Endodermal cell (in vitro differentiated cells): ENCODE results near the gene RUNX2. TPM values are rescaled to one million over a fixed set of nuclear protein-coding genes. Genes with fewer than 3 reads are reported as not detected.

Source experiments
- DNase-seq: peaks from one replicate; pipeline ENCODE4 v3.0.0-alpha.2; 2017
- H3K27ac ChIP-seq: 2 replicates; pipeline ENCODE4 v1.5.1; 2013; ENCODE audit warnings: mild to moderate bottlenecking, low read depth, low read length, moderate library complexity
- H3K27me3 ChIP-seq: 2 replicates; pipeline ENCODE4 v1.6.1; 2013; ENCODE audit warnings: mild to moderate bottlenecking, low read length, moderate library complexity; ENCODE audit not compliant: insufficient read depth, control insufficient read depth, poor library complexity, severe bottlenecking
- H3K36me3 ChIP-seq: 2 replicates; pipeline ENCODE4 v1.7.0; 2013; ENCODE audit warnings: mild to moderate bottlenecking, low read length, moderate library complexity; ENCODE audit not compliant: control insufficient read depth, insufficient read depth
- H3K4me1 ChIP-seq: one replicate; pipeline ENCODE4 v1.7.0; 2013; ENCODE audit warnings: low read length; ENCODE audit not compliant: control insufficient read depth, insufficient read depth
- H3K4me3 ChIP-seq: 2 replicates; pipeline ENCODE4 v1.5.1; 2013; ENCODE audit warnings: mild to moderate bottlenecking, low read length, moderate library complexity
- H3K9ac ChIP-seq: 2 replicates; pipeline ENCODE4 v1.6.1; 2013; ENCODE audit warnings: mild to moderate bottlenecking, low read length, moderate library complexity; ENCODE audit not compliant: poor library complexity, severe bottlenecking; ENCODE audit errors: extremely low read depth
- H3K9me3 ChIP-seq: 2 replicates; pipeline ENCODE4 v1.6.1; 2013; ENCODE audit warnings: mild to moderate bottlenecking, low read length, moderate library complexity; ENCODE audit not compliant: control insufficient read depth
- H3K27ac Mint-ChIP-seq: 2 replicates; pipeline ENCODE4 v1.8.0; 2020; ENCODE audit warnings: mixed read lengths
- H3K27me3 Mint-ChIP-seq: 2 replicates; pipeline ENCODE4 v1.8.0; 2021; ENCODE audit warnings: mild to moderate bottlenecking, mixed read lengths; ENCODE audit not compliant: insufficient read depth
- H3K36me3 Mint-ChIP-seq: 2 replicates; pipeline ENCODE4 v1.8.0; 2020; ENCODE audit warnings: low read depth, mixed read lengths
- H3K4me1 Mint-ChIP-seq: 2 replicates; pipeline ENCODE4 v1.8.0; 2020; ENCODE audit warnings: mixed read lengths
- H3K4me3 Mint-ChIP-seq: 2 replicates; pipeline ENCODE4 v1.8.0; 2020; ENCODE audit warnings: mild to moderate bottlenecking, moderate library complexity, mixed read lengths
- H3K9me3 Mint-ChIP-seq: 2 replicates; pipeline ENCODE4 v1.8.0; 2020; ENCODE audit warnings: mild to moderate bottlenecking, mixed read lengths
- CTCF ChIP-seq: fragments of 200-600 bp; sonication (generic); conservative IDR thresholded peaks from 2 replicates; pipeline ENCODE4 v1.5.0; 2021; ENCODE audit warnings: antibody characterized with exemption, mild to moderate bottlenecking
- WGBS, 2 experiments: methylation state at CpG; one replicate each; pipeline versions ENCODE4 v1.1.5 to v1.1.7; 2013; ENCODE audit warnings: missing lambda C conversion rate in 2 of 2, mixed read lengths in 1 of 2; ENCODE audit not compliant: insufficient coverage in 1 of 2, insufficient read length in 1 of 2; 5-methylcytosine and 5-hydroxymethylcytosine counted together
- total RNA-seq, 2 donors: library from RNA; stranded (reverse); fragmentation: NEBNext Ultra II Directional in 1 of 2; extraction: Animal tissue kit (Norgen Biotek cat#: 25700) in 1 of 2; gene quantifications; 2 replicates in 1 of 2; 3 replicates in 1 of 2; pipeline ENCODE4 v1.2.1, GENCODE V29; 2021

Gene RUNX2
- total RNA-seq, 2 donors from 2014 or later, result 0.18 to 0.26 TPM

- no peak for DNase-seq
- no peak for TF ChIP-seq CTCF
Observed at GRCh38 chr6:45605971-45606370, 277.8 kb downstream of the RUNX2 start.

GRCh38 chr6:45606831-45607400 lies 278.8 kb downstream of the RUNX2 start:
- Mint-ChIP-seq H3K27ac (no peak overlapping the region), H3K4me1 (peaks cover 2% of the 10 kb centered on the region), H3K9me3 (no peaks in the 10 kb centered on the region), H3K4me3 (no peak overlapping the region), H3K36me3 (no peaks in the 10 kb centered on the region), H3K27me3 (no peaks in the 10 kb centered on the region)
- H3K4me3 ChIP-seq, result no peak overlapping the region
- no peak for DNase-seq
- 91% methylated on average over 6 of the region's 7 CpGs; no CpG with 5 or more reads in 1 of the 2 experiments for WGBS, 2 experiments
- H3K9me3 ChIP-seq, result no peaks in the 10 kb centered on the region
- no peak overlapping the region for H3K27ac ChIP-seq
- H3K36me3 ChIP-seq, result no peaks in the 10 kb centered on the region
- H3K4me1 ChIP-seq, result no peaks in the 10 kb centered on the region
- TF ChIP-seq CTCF, result no peak
- no peaks in the 10 kb centered on the region for H3K27me3 ChIP-seq
- H3K9ac ChIP-seq, result no peak overlapping the region

More at GRCh38 chr6:45605971-45606370, 277.8 kb downstream of the RUNX2 start:
- H3K27ac ChIP-seq, result no peak overlapping the region
- no peaks in the 10 kb centered on the region for H3K36me3 ChIP-seq
- H3K4me3 Mint-ChIP-seq, result no peak overlapping the region
- no peaks in the 10 kb centered on the region for H3K9me3 Mint-ChIP-seq
- no peak overlapping the region for H3K4me3 ChIP-seq
- no peaks in the 10 kb centered on the region for H3K36me3 Mint-ChIP-seq
- no peaks in the 10 kb centered on the region for H3K4me1 Mint-ChIP-seq
- H3K27ac Mint-ChIP-seq, result no peak overlapping the region
- no peaks in the 10 kb centered on the region for H3K9me3 ChIP-seq
- H3K9ac ChIP-seq, result no peak overlapping the region
- H3K4me1 ChIP-seq, result no peaks in the 10 kb centered on the region
- 96% methylated on average over 1 of the region's 1 CpG; no CpG with 5 or more reads in 1 of the 2 experiments for WGBS, 2 experiments
- H3K27me3 ChIP-seq, result no peaks in the 10 kb centered on the region
- no peaks in the 10 kb centered on the region for H3K27me3 Mint-ChIP-seq

GRCh38 chr6:45607798-45608197 lies 279.7 kb downstream of the RUNX2 start:
- H3K4me1 ChIP-seq, result no peaks in the 10 kb centered on the region
- no peaks in the 10 kb centered on the region for H3K27me3 ChIP-seq
- no peak overlapping the region for H3K4me3 Mint-ChIP-seq
- H3K4me3 ChIP-seq, result no peak overlapping the region
- H3K9me3 Mint-ChIP-seq, result no peaks in the 10 kb centered on the region
- DNase-seq, result no peak
- H3K9ac ChIP-seq, result no peak overlapping the region
- H3K36me3 Mint-ChIP-seq, result no peaks in the 10 kb centered on the region
- H3K9me3 ChIP-seq, result no peaks in the 10 kb centered on the region
- WGBS, 2 experiments, result 95% methylated on average over 3 to 4 of the region's 4 CpGs
- no peak for TF ChIP-seq CTCF
- H3K27ac Mint-ChIP-seq, result no peak overlapping the region
- H3K36me3 ChIP-seq, result no peaks in the 10 kb centered on the region
- no peaks in the 10 kb centered on the region for H3K27me3 Mint-ChIP-seq
- H3K27ac ChIP-seq, result no peak overlapping the region
- peaks cover 2% of the 10 kb centered on the region for H3K4me1 Mint-ChIP-seq
